Germinal center (tissue), 1 donor: ENCODE measurements around the gene TUBG1.

Source experiments
- DNase-seq: peaks from one replicate; pipeline ENCODE4 v3.0.0; 2012; ENCODE audit warnings: mixed read lengths, low spot score

TUBG1 gene

DNA sequence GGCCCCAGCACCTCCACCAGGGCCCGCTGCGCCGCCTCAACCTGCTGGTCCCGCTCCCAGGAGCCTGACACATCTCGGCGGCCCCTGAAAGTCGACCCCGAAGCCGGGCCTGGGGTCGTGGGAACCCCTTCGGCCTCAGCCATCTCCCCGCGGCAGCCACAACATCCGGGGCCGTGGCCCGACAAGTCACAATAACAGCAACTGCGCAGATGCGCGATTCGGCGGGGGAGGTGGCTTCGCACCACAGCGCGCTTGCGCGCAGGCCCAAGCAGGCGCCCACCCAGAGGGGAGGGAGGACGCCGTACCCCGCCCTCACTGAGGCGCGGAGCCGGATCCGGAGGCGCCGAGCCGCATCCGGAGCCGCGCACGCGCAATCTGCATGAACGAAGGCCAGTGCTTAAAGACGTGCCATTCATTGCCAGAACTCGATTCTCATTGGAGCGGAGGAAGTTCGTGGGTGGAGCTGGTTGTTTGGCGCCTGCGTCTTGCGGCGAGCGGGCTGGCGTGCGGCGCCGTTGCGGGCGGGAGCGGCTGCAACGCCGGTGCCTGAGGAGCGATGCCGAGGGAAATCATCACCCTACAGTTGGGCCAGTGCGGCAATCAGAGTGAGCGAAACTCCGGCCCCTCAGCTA is at the start of gene TUBG1, which contains the start of gene RETREG3:
Gene TUBG1 (plus strand): TSS at position 502 of the 632 bp plus-strand sequence. CDS start 55 bp downstream, at position 557.
Gene RETREG3 (minus strand): TSS at position 193 of the 632 bp plus-strand sequence. CDS start 50 bp downstream, at position 143.
- peak; percentile 100 for DNase-seq

- DNase-seq, result no peak
Measured at GRCh38 chr17:42560246-42560645, 49.2 kb upstream of the TUBG1 start.

- DNase-seq, result peak; percentile 91
Measured at GRCh38 chr17:42561897-42562387, 47.5 kb upstream of the TUBG1 start, which contains the start of gene COASY. TSS of gene COASY (plus strand) at chr17:42562148. CDS start at chr17:42562623, 475 bp downstream.

DNA sequence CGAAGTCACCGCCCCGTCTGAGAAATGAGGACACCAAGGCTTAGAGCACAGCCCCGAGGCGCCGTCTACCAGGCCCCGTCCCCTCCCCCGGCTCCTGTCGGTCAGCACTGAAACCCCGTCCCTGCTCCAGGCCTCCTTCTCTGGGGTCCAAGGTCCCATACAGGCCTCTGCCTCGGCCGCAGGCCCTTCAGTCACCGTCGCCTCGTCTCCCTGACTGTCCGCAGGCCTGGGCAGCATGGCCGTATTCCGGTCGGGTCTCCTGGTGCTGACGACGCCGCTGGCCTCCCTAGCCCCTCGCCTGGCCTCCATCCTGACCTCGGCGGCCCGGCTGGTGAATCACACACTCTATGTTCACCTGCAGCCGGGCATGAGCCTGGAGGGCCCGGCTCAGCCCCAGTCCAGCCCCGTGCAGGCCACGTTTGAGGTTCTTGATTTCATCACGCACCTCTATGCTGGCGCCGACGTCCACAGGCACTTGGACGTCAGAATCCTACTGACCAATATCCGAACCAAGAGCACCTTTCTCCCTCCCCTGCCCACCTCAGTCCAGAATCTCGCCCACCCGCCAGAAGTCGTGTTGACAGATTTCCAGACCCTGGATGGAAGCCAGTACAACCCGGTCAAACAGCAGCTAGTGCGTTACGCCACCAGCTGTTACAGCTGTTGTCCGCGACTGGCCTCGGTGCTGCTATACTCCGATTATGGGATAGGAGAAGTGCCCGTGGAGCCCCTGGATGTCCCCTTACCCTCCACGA is 46.9 kb upstream of the TUBG1 start:
- DNase-seq, result peak; percentile 28

GRCh38 chr17:42563143-42563509 is 46.4 kb upstream of the TUBG1 start:
- no peak for DNase-seq

DNA sequence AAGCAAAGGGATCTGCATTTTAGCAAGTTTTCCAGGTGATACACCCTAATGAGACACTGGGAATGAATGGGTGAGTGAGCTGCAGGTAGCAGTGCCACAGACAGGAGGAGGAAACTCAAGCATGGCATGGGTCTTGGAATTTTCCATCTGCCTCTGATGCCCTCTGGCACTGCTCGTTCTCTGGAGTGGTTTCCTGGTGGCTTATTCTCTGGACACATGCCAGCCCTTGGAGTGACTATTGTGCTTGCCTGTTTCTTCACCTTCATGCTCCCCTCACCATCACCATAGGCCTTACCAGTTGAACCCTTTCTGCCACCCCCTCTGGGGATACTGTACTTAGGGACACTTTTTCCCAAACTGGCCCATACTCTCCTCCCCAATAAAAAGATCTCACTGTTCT is 45.9 kb upstream of the TUBG1 start:
- no peak for DNase-seq

DNA sequence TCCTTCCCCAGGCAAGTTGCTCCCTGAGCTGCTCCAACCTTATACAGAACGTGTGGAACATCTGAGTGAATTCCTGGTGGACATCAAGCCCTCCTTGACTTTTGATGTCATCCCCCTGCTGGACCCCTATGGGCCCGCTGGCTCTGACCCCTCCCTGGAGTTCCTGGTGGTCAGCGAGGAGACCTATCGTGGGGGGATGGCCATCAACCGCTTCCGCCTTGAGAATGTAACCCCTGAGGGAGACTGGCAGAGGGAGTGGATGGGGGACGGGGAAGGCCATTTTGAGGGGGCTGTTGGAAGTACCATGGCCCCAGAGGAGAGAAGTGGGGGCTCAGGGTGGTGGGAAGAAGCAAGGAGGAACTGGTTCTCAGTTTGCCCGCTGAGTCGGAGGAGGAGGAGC is 45.5 kb upstream of the TUBG1 start:
- DNase-seq, result no peak

GRCh38 chr17:42564815-42565522 is 44.5 kb upstream of the TUBG1 start:
- DNase-seq, result no peak

DNA sequence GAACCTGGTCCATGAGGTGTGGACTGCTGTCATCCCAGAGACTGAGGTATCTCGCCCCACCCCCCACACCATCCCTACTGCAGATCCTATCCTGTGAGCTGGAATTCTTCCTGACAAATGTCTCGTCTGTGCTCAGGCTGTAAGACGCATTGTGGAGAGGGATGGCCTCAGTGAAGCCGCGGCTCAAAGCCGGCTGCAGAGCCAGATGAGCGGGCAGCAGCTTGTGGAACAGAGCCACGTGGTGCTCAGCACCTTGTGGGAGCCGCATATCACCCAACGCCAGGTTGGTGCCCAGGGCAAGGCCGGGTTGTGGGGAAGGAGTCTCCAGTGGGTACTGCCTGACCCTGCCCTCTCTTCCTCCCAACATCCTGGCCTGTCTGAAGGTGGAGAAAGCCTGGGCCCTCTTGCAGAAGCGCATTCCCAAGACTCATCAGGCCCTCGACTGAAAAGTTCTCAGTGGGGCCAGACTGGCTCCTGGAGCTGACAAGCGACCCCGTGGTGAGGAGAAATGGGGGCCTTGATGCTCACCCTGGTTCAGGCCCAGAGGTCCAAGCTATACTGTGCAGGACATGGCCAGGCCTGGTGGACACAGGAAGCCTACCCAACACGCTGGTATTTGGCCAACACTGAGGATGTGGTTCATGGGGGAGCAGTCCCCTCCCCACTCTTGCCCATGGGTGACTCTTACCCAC is 43.8 kb upstream of the TUBG1 start:
- no peak for DNase-seq

DNA sequence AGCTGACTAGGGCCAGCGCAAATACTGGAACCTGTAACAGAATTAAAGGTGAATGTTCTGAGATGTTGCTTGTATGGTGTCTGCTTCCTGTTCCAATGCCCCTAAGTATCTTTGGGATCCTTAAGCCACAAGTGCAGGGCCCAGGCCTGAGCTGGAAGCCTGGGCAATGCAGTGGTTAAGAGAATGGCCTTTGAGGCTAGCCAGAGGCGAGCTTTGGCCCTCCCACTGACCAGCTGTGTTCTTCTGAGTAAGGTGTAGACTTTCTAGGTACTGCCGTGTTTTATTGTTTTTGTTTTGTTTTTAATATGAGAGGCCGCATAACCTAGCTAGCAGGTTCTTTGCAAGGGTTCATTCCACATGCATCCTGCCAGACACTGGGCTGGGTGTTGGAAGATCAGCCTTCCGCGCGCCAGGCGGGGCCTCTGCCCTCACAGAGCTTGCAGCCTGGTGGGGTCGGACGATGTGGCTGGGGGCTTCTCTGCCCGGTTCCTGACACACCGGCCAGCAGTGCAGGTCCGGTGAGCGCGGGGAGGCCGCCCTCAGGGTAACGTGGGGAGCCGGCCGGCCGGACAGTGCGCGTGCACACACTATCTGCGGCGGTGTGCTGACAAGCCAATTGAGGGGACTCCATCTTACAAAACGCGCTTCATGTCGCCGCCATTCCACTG is 43.1 kb upstream of the TUBG1 start:
- DNase-seq, result no peak

DNA sequence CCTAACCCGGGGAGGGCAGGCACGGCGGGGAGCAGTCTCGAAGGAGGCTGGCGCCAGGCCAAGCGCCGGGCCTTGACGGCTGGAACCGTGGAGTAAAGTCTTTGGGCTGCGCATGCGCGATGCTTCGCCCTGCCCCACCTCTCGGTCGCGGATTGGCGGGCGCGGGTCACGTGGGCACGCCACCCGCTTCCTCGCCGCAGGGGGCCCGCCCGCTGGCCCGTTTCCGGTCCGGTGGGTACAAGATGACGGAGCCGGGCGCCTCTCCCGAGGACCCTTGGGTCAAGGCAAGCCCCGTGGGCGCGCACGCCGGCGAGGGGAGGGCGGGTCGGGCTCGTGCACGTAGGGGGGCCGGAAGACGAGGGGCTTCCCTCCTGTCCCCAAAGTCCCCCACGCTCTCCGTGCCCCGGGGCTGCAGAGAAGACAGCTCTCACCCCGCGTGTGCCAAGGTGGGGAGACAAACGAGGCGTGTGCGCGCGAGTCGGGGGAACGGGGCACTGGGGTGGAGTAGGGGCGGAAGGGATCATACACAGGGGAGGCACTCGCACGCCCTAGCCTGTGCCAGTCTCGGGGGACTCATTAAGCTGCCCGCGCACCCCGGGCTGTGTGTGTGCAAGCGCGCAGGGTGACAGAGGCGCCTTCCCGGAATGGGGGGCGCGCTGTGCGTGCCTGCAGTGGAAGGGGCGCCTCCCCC is 42.5 kb upstream of the TUBG1 start, which contains the start of gene MLX:
Gene MLX (plus strand): TSS at position 218 of the 691 bp plus-strand sequence. CDS start 25 bp downstream, at position 243.
- peak; percentile 100 for DNase-seq

GRCh38 chr17:42568341-42569111 is 41.0 kb upstream of the TUBG1 start:
- no peak for DNase-seq

GRCh38 chr17:42571435-42572225 is 37.9 kb upstream of the TUBG1 start:
- no peak for DNase-seq

DNA sequence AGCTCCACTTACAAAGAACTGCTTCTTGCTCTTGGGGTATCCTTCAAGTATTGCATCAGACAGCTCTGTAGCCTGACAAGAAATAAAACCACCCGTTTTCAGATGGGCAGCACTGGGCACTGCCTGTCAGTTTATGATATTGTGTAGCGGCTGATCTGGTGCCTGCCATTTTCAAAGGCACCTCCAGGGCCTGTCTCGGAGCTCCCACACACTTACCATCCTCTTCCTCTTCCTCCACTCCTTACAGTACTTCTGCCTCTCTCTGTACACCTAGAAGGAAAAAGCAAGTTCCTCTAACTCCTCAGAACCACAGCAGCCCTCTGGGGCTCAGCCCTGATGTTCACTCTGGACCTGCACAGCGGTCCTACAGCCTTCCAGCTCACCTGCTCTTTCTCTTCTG is 36.4 kb upstream of the TUBG1 start:
- DNase-seq, result no peak

DNA sequence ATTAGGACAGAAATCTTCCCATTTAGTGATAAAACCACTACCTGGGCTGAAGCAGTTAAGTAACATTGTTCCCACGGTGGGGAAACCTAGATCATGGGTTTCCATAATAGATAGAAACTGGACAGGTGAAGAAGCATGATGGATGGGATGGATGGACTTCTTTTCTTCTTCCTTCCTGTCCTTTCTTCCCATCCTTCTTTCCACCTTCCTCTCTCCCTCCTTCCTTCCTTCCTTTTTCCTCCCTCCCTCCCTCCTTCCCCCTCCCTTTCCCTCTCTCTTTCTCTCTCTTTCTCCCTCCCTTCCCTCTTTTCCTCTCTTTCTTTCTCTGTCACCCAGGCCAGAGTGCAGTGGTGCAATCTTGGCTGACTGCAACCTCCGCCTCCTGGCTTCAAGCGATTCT is 35.0 kb upstream of the TUBG1 start:
- no peak for DNase-seq

GRCh38 chr17:42577140-42577531 is 32.3 kb upstream of the TUBG1 start:
- DNase-seq, result no peak

GRCh38 chr17:42577532-42578281 is 31.8 kb upstream of the TUBG1 start, which contains the start of gene PSMC3IP:
TSS of gene PSMC3IP (minus strand) at chr17:42577729. CDS start at chr17:42577686, 43 bp downstream.
- DNase-seq, result peak; percentile 97

DNA sequence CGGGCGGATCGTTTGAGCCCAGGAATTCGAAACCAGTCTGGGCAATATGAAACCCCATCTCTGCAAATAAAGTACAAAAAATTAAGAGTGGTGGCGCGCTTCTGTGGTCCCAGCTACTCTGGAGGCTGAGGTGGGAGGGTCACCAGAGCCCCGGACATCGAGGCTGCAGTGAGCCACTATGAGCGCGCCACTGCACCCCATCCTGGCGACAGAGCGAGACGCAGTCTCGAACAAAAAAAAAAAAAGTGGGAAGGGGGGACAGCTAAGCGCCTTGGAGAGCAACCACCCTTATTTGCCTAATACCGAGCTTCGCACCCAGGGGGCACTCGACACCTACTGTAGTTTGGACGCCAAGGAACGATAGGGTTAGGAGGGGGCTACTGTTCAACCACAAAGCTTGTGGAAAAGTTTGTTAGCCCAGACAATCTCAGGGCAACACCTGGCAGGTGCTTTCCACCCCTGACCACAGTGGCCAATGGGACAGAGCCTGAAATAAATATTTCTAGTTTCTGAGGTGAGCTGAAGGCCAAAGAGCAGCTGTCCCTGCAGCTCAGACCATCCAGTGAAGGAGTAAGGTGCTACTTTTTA is 31.1 kb upstream of the TUBG1 start:
- peak; percentile 86 for DNase-seq
